SIG-M5 treated with dmso at 0.1 percent for 504 hours (cell line): Measurements from ENCODE around the gene RNF19B.
"Not testable (repeated sequence)": the region's sequence is repeated elsewhere in the genome, so short reads cannot be mapped to it uniquely, and the experiment has no call there.

Experiments used
- DNase-seq: peaks from one replicate; lab custom pipeline; 2025; ENCODE audit not compliant: unreplicated experiment; lab: John Stamatoyannopoulos, UW

Gene RNF19B

GRCh38 chr1:32933742-32934322 lies 30.8 kb downstream of the RNF19B start:
- no peak for DNase-seq

GRCh38 chr1:32931760-32932159 lies 32.8 kb downstream of the RNF19B start:
- DNase-seq = no peak

GRCh38 chr1:32929366-32929765 lies 35.2 kb downstream of the RNF19B start:
- no peak for DNase-seq

GRCh38 chr1:32928715-32929114 lies 35.9 kb downstream of the RNF19B start:
- no peak for DNase-seq

- no peak for DNase-seq
Observed at GRCh38 chr1:32928285-32928684, 36.3 kb downstream of the RNF19B start.

- no peak for DNase-seq
Observed at GRCh38 chr1:32927441-32927840, 37.2 kb downstream of the RNF19B start.

- DNase-seq = no peak
Observed at GRCh38 chr1:32926562-32926961, 38.0 kb downstream of the RNF19B start.

GRCh38 chr1:32925403-32926162 lies 39.0 kb downstream of the RNF19B start:
- DNase-seq = no peak

- DNase-seq = no peak
Observed at GRCh38 chr1:32924881-32925344, 39.7 kb downstream of the RNF19B start.

GRCh38 chr1:32920833-32921232 lies 43.8 kb downstream of the RNF19B start:
- no peak for DNase-seq

GRCh38 chr1:32919811-32920733 lies 44.5 kb downstream of the RNF19B start:
- DNase-seq = no peak

- DNase-seq = no peak
Observed at GRCh38 chr1:32918179-32918578, 46.4 kb downstream of the RNF19B start.

GRCh38 chr1:32917521-32917920 lies 47.1 kb downstream of the RNF19B start:
- DNase-seq = no peak

- DNase-seq = no peak
Observed at GRCh38 chr1:32915766-32916706, 48.6 kb downstream of the RNF19B start.

- DNase-seq = no peak
Observed at GRCh38 chr1:32910319-32910718, 54.3 kb downstream of the RNF19B start.

GRCh38 chr1:32907435-32907834 lies 57.2 kb downstream of the RNF19B start:
- no peak for DNase-seq

GRCh38 chr1:32906654-32907053 lies 58.0 kb downstream of the RNF19B start:
- DNase-seq = no peak

- not testable (repeated sequence) for DNase-seq
Observed at GRCh38 chr1:32905588-32905987, 59.0 kb downstream of the RNF19B start.

GRCh38 chr1:32904797-32905196 lies 59.8 kb downstream of the RNF19B start:
- no peak for DNase-seq

GRCh38 chr1:32903991-32904785 lies 60.4 kb downstream of the RNF19B start:
- DNase-seq = no peak
